Cardiac muscle cell (in vitro differentiated cells and primary cell): ENCODE data around the gene RER1. TPM values are rescaled to one million over a fixed set of nuclear protein-coding genes. Genes with fewer than 3 reads are reported as not detected.

Experiments
- DNase-seq, 2 donors: peaks; one replicate each; pipeline versions ENCODE4 v3.0.0 to v3.0.0-alpha.2; 2010 to 2017; ENCODE audit warnings: low read depth in 1 of 2, low spot score in 1 of 2
- H3K27ac ChIP-seq: fragments of 200-600 bp; sonication (generic); 2 replicates; pipeline ENCODE4 v1.5.1; 2016
- H3K27me3 ChIP-seq: fragments of 200-600 bp; sonication (generic); 2 replicates; pipeline ENCODE4 v1.6.0; 2016; ENCODE audit warnings: control low read depth
- H3K36me3 ChIP-seq: fragments of 200-600 bp; sonication (generic); 2 replicates; pipeline ENCODE4 v1.5.1; 2016; ENCODE audit warnings: control low read depth
- H3K4me1 ChIP-seq: fragments of 200-600 bp; sonication (generic); 2 replicates; pipeline ENCODE4 v1.8.1; 2017; ENCODE audit warnings: low read depth, mild to moderate bottlenecking, mixed run types
- H3K4me3 ChIP-seq: fragments of 200-600 bp; sonication (generic); 2 replicates; pipeline ENCODE4 v1.5.1; 2016; ENCODE audit warnings: mild to moderate bottlenecking
- H3K9me3 ChIP-seq: fragments of 200-600 bp; sonication (generic); 2 replicates; pipeline ENCODE4 v1.5.1; 2017; ENCODE audit warnings: low read depth, mild to moderate bottlenecking, control low read depth
- CTCF ChIP-seq: IDR thresholded peaks from 2 replicates; pipeline ENCODE4 v1.5.1; 2012; ENCODE audit warnings: low read depth, mild to moderate bottlenecking, low read length
- polyA plus RNA-seq: library from polyadenylated mRNA; unstranded; fragments of >200 nt; fragmentation: Nextera tagmentation; extraction: Ambion mirVana; gene quantifications from 2 replicates; pipeline ENCODE4 v1.2.1, GENCODE V29; 2016
- total RNA-seq: library from RNA; depleted of rRNA; stranded (reverse); fragments of >200 nt; gene quantifications from 2 replicates; pipeline ENCODE4 v1.2.3, GENCODE V29; 2016

Gene RER1
- total and polyA plus RNA-seq, 2 experiments from 2014 or later, result 46.5 to 112 TPM

GRCh38 chr1:2422523-2422922, 30.9 kb downstream of the RER1 start:
- no peak for DNase-seq
- H3K4me1 ChIP-seq, result no peaks in the 10 kb centered on the region
- TF ChIP-seq CTCF, result no peak
- H3K4me3 ChIP-seq, result no peak overlapping the region
- no peaks in the 10 kb centered on the region for H3K36me3 ChIP-seq
- H3K27me3 ChIP-seq, result no peaks in the 10 kb centered on the region
- peaks cover 2% of the 10 kb centered on the region for H3K9me3 ChIP-seq
- H3K27ac ChIP-seq, result no peak overlapping the region

- no peak for DNase-seq
- Histone ChIP-seq H3K27ac (no peak overlapping the region), H3K36me3 (no peaks in the 10 kb centered on the region), H3K4me3 (no peak overlapping the region), H3K4me1 (no peaks in the 10 kb centered on the region), H3K9me3 (peaks cover 2% of the 10 kb centered on the region), H3K27me3 (no peaks in the 10 kb centered on the region)
- TF ChIP-seq CTCF, result no peak
Measured at GRCh38 chr1:2425892-2426291, 34.3 kb downstream of the RER1 start.

GRCh38 chr1:2426540-2426939, 34.9 kb downstream of the RER1 start:
- no peak for TF ChIP-seq CTCF
- no peak overlapping the region for H3K27ac ChIP-seq
- no peaks in the 10 kb centered on the region for H3K27me3 ChIP-seq
- H3K4me1 ChIP-seq, result peaks cover 3% of the 10 kb centered on the region
- no peaks in the 10 kb centered on the region for H3K36me3 ChIP-seq
- H3K9me3 ChIP-seq, result peaks cover 2% of the 10 kb centered on the region
- no peak overlapping the region for H3K4me3 ChIP-seq
- DNase-seq, result no peak

GRCh38 chr1:2427051-2427450, 35.4 kb downstream of the RER1 start:
- Histone ChIP-seq H3K4me1 (peaks cover 4% of the 10 kb centered on the region), H3K36me3 (no peaks in the 10 kb centered on the region), H3K27ac (no peak overlapping the region), H3K9me3 (peaks cover 2% of the 10 kb centered on the region), H3K27me3 (no peaks in the 10 kb centered on the region), H3K4me3 (no peak overlapping the region)
- no peak for DNase-seq
- TF ChIP-seq CTCF, result no peak

- Histone ChIP-seq H3K4me3 (no peak overlapping the region), H3K27me3 (peaks cover 5% of the 10 kb centered on the region), H3K9me3 (peaks cover 2% of the 10 kb centered on the region), H3K4me1 (peaks cover 4% of the 10 kb centered on the region), H3K27ac (no peak overlapping the region), H3K36me3 (no peaks in the 10 kb centered on the region)
- DNase-seq, result no peak
- TF ChIP-seq CTCF, result no peak
Measured at GRCh38 chr1:2427976-2428375, 36.3 kb downstream of the RER1 start.

- no peak for DNase-seq
- no peak for TF ChIP-seq CTCF
- H3K9me3 ChIP-seq, result peaks cover 2% of the 10 kb centered on the region
- peaks cover 10% of the 10 kb centered on the region for H3K27me3 ChIP-seq
- no peak overlapping the region for H3K4me3 ChIP-seq
- H3K4me1 ChIP-seq, result peaks cover 4% of the 10 kb centered on the region
- H3K36me3 ChIP-seq, result no peaks in the 10 kb centered on the region
- no peak overlapping the region for H3K27ac ChIP-seq
Measured at GRCh38 chr1:2428490-2428889, 36.8 kb downstream of the RER1 start.
